Measurements from ENCODE around the gene TRAPPC12.
"Not testable (repeated sequence)": the region's sequence is repeated elsewhere in the genome, so short reads cannot be mapped to it uniquely, and the experiment has no call there.

The TRAPPC12 gene

DNA sequence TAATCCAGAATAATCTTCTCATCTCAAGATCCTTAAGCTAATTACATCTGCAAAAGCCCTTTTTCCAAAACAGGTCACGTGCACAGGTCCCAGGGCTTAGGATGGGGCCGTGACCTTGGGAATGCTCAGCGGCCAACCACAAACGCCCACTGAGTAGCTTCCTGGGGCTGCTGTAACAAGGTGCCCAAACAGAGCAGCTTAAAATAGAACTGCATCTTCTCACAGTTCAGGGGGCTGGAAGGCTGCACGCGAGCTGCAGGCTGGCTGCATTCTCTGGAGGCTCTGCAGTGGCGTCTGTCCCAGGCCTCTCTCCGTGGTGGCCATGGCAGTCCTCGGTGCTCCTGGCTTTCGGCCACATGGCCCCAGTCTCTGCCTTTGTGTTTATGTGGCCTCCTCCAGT lies 107.9 kb downstream of the TRAPPC12 start:
- DNase-seq (ENCODE audit: low spot score) = no peak

DNA sequence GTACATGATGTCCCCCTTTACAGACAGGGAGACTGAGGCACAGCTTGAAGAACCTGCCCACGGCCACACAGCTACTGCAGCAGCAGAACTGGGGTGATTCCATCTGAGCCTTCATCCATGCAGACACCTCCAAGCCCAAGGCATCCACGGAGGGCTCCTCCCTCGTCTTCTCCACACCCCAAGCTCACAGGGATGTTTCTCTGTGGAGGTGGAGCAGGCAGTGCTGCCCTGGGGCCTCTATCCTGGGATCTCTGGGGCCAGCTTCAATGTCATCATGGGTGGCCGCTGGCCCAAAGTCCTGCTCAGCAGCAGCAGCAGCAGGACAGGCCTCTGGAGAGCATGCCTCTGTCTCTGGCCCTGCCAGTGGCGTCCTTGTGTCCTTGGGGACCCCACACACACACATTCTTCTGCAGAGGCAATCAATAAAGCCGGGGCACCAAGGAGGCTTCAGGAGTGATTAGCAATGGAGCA lies 108.6 kb downstream of the TRAPPC12 start:
- no peak for DNase-seq (ENCODE audit: low spot score)

DNA sequence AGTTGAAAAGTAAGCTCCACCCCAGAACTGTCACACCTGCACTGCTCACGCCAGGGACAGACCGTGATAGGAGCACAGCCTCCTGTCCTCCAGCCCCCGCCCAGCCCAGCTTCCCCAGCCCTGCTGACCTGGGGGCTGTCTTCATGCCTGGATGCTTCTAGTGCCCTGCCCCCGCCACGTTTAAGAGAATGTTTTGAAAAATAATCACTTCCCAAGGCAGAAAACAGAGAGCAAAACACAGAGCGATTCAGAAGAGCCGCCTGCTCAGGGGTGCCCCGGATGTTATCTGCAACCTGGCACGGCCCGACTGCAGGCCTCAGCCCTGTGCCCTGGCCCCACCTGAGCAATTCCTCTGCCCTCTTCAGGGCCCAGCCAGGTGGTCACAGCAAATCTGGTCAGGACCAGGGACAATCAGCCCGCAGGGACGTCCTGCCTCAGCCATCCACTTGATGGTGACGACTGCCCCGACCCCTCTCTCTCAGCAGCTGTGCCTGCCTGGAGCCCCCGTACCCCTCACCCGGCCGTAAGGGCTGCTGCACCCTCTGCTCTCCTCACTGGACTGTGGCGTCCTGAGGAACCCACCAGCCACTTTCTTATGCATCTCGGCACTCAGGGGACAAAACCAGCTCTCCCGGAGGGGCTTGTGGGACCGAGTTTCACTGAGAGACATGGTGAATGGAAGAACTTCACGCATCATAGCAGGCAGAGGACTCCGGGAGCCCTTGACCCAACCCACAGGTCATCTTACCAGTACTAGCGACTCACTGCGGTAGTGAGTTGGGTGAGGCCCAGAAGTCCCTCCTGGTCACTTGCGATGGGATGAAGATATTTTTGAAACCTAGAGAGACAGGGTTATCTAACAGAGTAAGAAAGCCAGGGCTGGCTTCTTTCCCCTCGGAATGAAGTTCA lies 109.6 kb downstream of the TRAPPC12 start:
- DNase-seq (ENCODE audit: low spot score) = no peak

DNA sequence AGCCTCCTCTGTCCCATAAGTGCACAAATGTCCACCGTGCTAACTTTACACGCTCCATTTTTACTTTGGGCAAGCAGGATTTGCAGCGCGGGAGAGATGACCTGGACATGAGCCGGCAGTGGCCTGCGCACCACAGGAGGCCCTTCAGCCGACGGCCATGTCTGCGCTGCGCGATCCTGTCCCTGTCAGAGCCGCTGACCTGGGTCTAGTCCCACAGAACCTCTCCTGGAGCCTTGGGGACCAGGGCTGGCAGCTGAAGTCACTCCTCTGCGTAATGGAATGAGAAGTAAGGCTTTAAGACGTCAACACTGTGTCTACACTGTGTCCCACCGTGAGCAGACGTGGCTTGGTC lies 110.2 kb downstream of the TRAPPC12 start:
- no peak for DNase-seq (ENCODE audit: low spot score)

DNA sequence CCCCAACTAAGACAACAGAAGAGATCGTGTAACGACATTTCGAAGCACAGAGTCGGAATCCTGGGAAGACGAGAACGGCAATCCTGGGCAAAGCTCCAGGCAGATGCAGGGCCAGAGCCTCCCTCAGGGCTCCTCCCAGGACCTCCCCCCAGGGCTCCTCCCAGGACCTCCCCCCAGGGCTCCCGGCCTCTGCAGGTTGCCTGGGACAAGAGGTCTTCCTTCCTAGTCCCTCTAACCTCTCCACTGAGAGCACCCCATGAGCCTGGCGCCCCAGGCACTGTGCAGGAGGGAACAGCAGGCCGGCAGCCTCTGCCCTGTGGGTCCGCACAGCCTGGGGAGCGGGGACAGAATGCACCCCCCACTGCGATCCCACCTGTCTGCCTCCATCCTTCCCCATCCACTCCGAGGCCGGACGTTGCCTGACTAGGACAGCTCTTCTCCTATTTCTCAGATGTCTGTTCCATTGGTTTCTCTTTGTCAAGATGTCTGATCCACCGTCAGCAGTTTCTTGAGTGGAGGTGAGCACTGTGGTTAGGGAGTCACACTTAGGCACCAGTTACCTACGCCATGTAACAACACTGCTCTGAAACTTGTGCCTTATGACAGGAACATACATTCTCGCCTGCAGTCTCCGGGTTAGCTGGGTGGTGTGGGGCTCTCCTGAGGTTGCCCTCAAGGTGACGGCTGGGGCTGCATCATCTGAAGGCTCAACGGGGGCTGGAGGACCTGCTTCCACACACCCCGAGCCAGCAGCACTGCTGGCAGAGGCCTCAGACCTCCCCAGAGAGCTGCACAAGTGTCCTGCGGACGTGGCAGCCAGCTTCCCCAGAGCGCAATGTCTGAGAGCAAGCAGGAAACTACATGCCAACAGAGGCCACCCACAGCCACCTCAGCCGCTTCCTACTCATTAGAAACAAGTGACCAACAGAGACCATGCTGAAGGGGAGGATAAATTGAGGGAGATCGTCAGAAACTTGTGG lies 111.0 kb downstream of the TRAPPC12 start:
- no peak for DNase-seq (ENCODE audit: low spot score)

DNA sequence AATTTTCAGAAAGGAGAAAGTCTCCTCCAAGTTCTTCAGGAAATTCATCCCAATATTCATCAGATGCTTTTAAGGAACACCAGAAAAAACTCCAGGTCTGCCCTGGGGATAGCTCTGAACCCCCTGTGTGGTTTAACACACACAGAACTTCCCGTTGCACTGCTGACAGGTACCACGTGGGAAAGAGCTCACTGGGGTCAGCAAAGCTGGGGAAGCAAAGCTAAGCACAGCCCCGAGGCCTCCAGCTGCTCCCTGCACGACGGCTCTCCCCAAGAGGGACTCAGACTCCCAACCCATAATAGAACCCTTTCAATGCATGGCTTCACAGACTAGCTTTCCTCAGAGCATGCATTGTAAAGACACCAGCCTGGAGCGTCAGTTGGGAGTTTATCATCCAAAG lies 111.8 kb downstream of the TRAPPC12 start:
- DNase-seq (ENCODE audit: low spot score) = no peak

DNA sequence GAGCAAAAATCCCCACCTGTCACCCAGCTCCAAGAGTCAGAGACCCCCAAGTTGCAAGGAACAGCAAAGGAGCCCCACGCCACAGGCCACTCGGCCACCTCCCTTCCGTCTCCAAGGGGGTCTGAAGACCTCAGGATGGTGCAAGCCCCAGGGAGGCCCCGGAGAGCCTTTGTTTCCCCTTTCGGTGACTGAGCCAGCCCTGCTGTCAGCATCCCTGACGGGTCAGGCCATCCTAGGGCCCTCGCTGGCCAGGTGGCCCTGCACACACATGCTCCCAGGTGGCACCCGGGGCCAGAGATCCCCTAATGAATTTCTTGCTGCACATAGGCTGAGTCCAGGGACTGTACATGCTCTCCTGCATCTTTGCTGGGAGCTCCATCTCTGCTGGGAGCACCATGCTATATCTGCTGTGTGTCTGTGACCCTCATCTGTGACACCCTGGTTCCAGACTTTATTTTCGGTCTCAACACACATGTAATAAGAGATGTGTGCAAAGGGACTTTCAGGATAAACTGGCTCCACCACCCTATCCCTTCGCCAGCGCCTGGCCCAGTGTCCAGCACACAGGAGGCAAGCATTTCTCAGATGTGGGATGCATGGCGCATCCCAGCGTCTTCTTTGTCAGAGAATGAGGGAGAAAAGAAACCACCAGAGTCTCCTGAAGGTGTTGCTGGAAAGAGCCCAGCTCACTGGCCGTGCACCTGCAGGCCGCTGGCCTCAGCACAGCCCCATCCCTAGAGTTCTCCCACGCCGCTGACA lies 112.4 kb downstream of the TRAPPC12 start:
- DNase-seq (ENCODE audit: low spot score) = no peak

DNA sequence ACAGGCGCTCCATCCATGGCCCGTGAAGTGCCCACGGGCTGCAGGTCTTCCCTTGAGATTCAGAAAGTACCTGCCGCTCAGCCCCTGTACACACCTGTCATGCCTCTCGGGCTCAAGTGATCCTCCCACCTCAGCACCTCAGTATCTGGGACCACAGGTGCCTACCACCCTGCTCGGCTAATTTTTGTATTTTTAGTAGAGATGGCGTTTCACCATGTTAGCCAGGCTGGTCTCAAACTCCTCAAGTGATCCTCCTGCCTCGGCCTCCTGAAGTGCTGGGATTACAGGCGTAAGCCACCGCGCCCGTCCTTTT lies 112.9 kb downstream of the TRAPPC12 start:
- not testable (repeated sequence) for DNase-seq (ENCODE audit: low spot score)

DNA sequence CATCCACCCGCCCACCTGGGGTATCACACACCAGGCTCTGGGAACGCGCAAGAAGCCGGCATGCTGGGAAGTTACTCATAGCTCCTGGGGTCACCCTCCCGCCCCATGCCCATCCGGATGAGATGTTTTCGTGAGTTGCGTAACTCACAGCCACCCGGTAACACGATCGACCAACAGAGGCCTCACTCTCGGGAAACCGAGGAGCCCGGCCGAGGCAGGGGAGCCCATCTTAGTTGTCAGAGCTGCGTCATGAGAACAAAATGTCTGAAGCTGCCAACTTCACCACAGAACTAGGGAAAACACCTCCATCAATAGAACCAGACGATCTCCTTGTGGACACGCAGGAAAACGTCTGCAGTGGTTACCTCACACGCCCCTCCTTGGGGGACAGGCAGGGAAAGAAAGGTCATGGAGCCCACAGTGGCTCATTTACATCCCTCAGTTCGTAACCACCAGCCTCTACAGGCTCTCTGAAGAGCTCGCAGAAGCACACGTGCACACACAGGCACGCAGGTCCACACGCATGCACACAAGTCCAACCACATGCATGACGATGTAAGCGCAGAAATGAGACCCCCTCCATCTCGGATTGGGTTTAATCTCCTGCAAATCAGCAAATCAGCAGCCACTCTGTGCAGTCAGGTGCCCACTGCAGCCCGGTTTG lies 113.6 kb downstream of the TRAPPC12 start:
- DNase-seq (ENCODE audit: low spot score) = no peak

DNA sequence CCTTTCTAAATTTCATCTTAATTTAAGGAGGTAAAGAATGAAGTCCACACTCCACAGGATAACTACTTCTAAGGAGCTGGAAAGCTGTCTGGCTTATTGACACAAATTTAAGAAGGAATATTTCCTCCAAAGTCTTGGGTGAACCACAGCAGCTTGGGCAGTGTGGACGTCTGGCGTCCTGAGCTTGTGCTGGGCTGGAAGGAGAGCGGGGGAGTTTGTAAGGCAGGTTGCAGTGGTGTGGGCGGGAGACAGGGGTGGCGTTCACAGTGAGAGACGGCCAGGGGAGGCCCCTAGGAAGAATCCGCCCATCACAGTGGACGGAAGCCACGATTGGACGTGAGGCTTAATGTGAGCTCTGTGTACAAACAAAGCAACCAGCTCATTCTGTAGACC lies 114.1 kb downstream of the TRAPPC12 start:
- no peak for DNase-seq (ENCODE audit: low spot score)

DNA sequence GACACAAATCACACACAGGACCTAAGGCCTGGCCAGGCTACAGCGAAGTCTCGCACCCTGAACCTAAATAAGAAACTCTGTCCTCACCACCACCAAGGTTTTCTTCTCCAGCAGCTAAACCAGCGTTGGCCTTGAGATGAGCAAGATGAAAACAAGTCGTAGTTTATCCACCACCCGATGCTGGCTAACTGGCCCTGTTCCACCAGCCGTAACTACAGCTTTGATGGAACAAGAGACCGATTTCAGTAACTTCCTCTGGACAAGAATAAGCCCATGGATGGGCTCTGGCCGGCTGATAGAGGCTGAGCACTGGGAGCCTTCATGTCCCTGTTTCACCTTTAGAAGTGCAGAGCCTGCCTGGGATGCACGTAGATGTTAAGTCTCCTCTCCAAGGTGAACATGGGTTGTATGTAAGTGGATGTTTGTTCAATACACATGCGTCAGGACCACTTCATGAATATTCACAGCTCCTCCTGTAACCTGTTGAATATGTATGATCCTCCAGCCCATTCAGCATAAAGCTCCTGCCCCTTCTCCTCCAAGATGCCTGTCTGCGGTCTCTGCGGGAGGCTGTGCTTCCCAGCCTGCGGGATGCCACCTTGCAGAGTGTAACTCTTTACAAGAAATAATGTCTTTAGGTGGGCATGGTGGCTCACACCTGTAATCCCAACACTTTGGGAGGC lies 115.6 kb downstream of the TRAPPC12 start:
- no peak for DNase-seq (ENCODE audit: low spot score)

DNA sequence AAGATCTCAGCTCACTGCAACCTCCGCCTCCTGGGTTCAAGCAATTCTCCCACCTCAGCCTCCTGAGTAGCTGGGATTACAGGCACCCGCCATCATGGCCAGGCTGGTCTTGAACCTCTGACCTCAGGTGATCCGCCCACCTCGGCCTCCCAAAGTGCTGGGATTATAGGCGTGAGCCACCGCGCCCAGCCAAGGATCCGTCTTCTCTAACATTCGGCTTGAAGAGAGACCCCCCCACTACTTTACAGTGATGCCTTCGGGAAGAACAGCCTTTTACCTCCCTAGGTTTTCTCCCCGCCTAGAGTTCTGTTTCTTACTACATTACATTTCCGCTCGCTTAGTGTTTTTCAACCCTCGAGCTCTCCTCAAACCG lies 117.2 kb downstream of the TRAPPC12 start:
- DNase-seq (ENCODE audit: low spot score) = not testable (repeated sequence)

DNA sequence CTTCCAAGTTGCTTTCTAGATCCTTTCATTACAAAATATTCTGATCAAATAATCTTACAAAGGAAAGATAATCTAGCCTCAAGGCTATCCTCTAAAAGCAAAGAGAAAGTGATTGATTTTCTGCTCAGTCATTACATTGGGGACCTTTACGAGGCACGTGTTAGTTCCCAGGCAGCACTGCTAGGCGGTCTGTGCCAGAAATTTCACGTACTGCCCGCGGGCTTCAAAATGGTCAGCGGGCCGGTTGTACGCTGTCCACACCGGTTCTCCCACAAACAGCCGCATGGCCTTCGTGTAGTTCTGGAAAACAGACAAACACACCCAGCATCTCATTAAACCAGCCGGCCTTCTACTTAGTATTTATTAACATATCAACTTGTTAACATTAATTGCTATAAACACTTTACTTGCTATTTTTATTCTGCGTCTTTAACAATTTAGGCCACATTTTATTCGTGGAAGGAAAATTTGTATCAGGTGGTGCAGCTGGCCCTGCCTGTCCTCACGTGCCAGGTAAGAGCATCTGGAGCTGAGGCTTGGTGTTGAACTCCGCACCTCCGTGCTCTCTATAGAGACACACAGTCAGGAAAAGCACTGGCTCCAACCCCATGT lies 119.4 kb downstream of the TRAPPC12 start:
- no peak for DNase-seq (ENCODE audit: low spot score)

DNA sequence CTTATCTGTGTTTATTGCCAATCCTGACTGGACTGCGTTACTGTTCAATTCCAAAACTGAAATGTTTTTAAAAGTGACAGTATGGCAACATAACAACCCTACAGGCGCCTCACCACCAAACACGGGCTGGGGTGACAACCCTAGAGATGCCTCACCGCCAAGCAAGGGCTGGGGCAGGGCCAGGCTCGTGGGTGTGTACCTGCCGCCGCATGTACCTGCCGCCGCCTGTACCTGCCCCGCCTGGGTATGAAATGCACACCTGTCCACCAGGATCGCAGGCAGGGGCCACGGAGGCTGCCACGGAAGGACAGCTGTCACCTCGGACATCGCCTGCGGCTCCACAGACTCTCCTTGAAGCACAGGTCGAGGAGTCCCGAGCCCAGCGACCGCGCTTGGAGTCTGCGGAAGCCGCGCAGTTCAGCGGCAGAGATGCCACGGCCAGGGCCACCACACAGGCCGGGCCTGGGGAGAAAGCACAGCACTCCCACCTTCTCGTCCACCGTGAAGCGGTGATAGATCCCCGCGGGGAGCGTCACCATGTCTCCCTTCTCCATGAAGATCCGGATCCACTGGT lies 120.9 kb downstream of the TRAPPC12 start:
- DNase-seq (ENCODE audit: low spot score) = no peak

DNA sequence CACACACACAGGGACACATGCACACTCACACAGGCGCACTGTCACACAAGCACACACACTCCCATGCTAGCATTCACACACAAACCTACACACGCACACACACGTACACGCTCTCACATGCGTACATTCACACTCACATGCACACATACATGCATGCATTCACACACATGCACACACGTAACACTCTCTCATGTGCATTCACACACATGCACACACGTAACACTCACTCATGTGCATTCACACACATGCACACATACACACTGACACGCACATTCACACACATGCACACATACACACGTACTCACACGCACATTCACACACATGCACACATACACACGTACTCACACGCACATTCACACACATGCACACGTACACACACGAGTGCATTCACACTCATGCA lies 123.6 kb downstream of the TRAPPC12 start:
- DNase-seq (ENCODE audit: low spot score) = no peak

DNA sequence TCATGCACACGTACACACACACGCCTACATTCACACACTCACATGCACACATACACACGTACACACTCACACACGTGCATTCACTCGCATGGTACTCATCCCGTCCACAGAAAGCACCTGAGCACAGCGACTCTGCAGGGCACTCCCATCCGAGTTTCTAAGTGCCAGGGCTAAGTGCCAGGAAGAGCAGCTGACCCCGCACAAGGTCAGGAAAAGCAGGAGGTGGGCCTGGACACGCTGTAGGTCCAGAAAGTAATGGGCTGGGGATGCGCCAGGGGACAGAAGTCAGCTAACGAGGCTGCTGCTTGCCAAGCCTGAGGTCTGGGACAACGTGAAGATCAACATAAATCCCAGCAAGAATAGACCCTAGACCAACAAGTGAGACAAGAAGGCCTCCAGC lies 124.0 kb downstream of the TRAPPC12 start:
- DNase-seq (ENCODE audit: low spot score) = no peak

DNA sequence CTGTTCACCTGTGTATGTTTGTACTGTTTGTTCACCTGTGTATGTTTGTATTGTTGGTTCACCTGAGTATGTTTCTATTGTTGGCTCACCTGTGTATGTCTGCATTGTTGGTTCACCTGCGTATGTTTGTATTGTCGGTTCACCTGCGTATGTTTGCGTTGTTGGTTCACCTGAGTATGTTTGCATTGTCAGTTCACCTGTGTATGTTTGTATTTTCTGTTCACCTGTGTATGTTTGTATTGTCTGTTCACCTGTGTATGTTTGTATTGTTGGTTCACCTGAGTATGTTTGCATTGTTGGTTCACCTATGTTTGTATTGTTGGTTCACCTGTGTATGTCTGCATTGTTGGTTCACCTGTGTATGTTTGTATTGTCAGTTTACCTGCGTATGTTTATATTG lies 125.2 kb downstream of the TRAPPC12 start:
- no peak for DNase-seq (ENCODE audit: low spot score)

DNA sequence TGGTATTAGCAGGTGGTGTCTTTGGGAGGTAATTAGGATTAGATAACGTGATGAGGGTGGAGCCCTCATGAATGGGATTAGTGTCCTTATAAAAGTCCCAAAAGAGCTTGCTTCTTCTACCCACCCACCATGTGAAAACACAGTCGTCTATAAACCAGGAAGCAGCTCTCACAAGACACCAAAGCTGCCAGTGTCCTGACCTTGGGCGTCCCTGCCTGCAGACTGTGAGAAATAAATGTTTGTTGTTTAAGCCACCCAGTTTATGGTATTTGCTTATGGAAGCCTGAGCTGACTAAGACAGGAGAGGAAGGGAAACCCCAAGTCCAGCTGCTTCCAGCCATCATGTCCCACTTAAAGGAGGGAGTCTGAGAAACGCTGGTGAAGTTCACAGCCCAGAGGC lies 126.3 kb downstream of the TRAPPC12 start:
- DNase-seq (ENCODE audit: low spot score) = no peak

DNA sequence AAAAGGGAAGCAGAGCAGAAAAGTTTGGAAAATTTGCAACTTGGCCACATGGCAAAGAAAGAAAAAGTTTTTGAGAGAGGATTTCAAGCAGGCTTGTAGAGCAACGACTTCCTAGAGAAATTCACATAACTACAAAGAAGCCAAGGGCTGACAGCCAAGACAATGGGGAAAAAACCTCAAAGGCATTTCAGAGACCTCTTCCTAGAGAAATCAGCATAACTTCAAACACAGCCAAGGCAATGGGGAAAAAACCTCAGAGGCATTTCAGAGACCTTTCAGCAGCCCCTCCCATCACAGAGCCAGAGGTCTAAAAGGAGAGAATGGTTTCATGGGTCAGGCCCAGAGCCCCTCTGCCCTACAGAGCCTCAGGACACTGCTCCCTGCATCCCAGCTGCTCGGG lies 132.6 kb downstream of the TRAPPC12 start:
- no peak for DNase-seq (ENCODE audit: low spot score)

DNA sequence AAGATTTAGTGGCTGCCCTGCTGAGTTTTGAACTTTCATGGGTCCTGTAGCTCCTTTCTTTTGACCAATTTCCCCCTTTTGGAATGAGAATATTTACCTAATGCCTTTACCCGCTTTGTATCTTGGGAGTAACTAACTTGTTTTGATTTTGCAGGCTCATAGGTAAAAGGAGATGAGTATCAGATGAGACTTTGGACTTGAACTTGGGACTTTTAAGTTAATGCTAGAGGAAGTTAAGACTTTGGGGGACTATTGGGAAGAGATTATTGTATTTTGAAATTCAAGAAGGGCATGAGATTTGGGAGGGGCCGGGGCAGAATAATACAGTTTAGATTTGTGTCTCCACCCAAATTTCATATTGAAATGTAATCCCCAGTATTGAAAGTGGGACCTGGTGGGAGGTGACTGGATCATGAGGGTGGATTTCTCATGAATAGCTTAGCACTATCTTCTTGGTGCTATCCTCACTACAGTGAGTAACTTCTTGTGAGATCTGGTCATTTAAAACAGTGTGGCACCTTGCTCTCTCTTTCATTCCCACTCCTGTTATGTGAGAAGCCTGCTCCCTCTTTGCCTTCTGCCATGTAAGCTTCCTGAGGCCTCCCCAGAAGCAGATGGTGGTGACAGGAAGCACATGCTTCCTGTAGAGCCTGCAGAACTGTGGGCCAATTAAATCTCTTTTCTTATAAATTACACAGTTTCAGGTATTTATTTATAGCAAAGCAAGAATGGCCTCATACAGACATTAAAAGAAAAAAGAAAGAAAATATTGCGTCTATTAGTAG lies 133.7 kb downstream of the TRAPPC12 start:
- no peak for DNase-seq (ENCODE audit: low spot score)
